T-helper 2 cell treated with Interferon-gamma antibody and Interleukin-4, amounts not matched to agents 100 ng/mL and 5 ng/mL, for 36 hours (primary cell): ENCODE data around the gene RNASE9. TPM values are rescaled to one million over a fixed set of nuclear protein-coding genes. Genes with fewer than 3 reads are reported as not detected.
"Not testable (repeated sequence)": the region's sequence is repeated elsewhere in the genome, so short reads cannot be mapped to it uniquely, and the experiment has no call there.

ENCODE experiments used
- intact Hi-C: fragments of 100-400 bp; cut with micrococcal nuclease; formaldehyde crosslinking; loops from one replicate; pipeline ENCODE4 v1.15.1; 2023
- total RNA-seq: library from RNA; stranded (reverse); gene quantifications from 2 replicates; pipeline ENCODE4 v1.2.3, GENCODE V29; 2022

RNASE9 gene
- not detected in 2 replicates for total RNA-seq

DNA sequence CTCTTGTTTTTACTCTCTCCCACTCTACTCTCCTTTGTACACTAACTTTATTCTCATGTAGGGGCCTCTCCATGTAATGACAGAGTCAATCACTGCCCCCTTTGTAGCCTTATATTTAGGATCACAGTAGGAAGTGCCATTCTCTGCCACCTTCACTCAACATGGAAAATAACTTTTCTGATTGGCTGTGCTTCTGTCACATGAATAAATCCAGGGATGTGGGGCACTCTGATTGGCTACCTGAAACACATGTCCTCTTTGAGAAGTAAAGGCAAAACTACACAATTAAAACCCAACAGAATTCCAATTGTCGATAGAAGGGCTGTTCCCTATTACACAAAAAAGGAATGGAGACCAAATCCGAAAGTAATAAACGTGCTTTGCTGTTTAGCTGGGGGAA, at the start of gene RNASE9:
RNASE9 (minus strand) TSS at position 87 of the 400 bp plus-strand sequence.
- intact Hi-C loops, result no loop called here

- intact Hi-C loops, result no loop called here
These were observed 49.3 kb upstream of the RNASE9 start for GRCh38 chr14:20610002-20610765.

GRCh38 chr14:20609215-20610001, 48.6 kb upstream of the RNASE9 start:
- intact Hi-C loops, result loop anchor here (1.0 kb wide), 4 partner anchors 78 to 282 kb away; no protein-coding TSS in a partner anchor

- intact Hi-C loops, result loop anchor here (1.0 kb wide), 4 partner anchors 77 to 281 kb away; no protein-coding TSS in a partner anchor
These were observed 47.7 kb upstream of the RNASE9 start for GRCh38 chr14:20608383-20609110.

GRCh38 chr14:20607617-20608016, 46.8 kb upstream of the RNASE9 start:
- intact Hi-C loops, result no loop called here

GRCh38 chr14:20606902-20607242, 46.0 kb upstream of the RNASE9 start:
- intact Hi-C loops, result no loop called here

- intact Hi-C loops, result no loop called here
These were observed 45.5 kb upstream of the RNASE9 start for GRCh38 chr14:20606190-20606901.

GRCh38 chr14:20603813-20604690, 43.2 kb upstream of the RNASE9 start:
- intact Hi-C loops, result no loop called here

- intact Hi-C loops, result no loop called here
These were observed 41.7 kb upstream of the RNASE9 start for GRCh38 chr14:20602583-20602982.

- intact Hi-C loops, result no loop called here
These were observed 40.7 kb upstream of the RNASE9 start for GRCh38 chr14:20601522-20601921.

GRCh38 chr14:20597108-20597507, 36.3 kb upstream of the RNASE9 start:
- intact Hi-C loops, result no loop called here

- intact Hi-C loops, result not testable (repeated sequence)
These were observed 34.9 kb upstream of the RNASE9 start for GRCh38 chr14:20595726-20596125.

DNA sequence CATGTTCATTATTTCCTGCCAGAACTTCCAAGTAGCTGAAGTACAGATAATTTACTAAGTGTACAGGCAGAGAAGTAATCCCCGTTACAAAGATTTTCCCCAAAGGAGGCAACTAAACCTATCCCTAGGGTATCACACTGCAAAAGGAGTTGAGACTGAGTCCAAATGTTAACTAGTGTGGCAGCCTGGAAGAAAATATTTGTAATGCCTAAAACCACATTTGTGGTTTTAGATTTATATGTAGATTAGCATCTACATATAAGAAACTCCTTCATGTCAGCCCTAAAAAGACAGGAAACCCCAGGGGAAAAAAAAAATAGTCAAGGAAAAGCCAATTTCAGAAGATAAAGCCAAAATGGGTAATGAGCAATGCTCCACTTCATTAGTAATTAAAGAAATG, 31.7 kb upstream of the RNASE9 start:
- intact Hi-C loops, result no loop called here

- intact Hi-C loops, result no loop called here
These were observed 30.4 kb upstream of the RNASE9 start, which contains the start of gene RNASE12 for GRCh38 chr14:20591235-20591634. RNASE12 (minus strand) TSS chr14:20591376; CDS start chr14:20590723, 653 bp downstream.

- intact Hi-C loops, result no loop called here
These were observed 26.8 kb upstream of the RNASE9 start, which contains the start of gene RNASE11 for GRCh38 chr14:20587489-20588154. RNASE11 (minus strand) TSS chr14:20588001.

GRCh38 chr14:20583908-20584307, 23.1 kb upstream of the RNASE9 start:
- intact Hi-C loops, result no loop called here

DNA sequence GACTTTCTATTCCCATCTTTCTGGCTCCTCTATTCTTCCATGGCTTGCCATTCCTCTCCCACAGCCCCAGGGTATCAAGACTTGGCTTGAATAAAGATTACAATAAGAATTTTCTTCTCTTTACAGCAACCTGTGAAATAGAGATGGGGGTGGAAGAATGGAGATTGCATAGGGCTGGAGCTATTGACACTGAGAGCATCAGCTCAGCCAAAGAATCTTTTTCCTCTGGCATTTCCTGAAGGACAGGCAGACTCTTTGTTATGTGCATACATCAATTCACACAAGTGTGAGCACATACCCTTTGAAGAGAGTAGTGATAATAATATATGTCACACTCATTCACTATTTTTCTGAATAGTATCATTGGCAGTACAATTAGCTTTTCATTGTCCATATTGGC, 22.3 kb upstream of the RNASE9 start:
- intact Hi-C loops, result no loop called here

GRCh38 chr14:20580242-20580641, 19.4 kb upstream of the RNASE9 start:
- intact Hi-C loops, result no loop called here

DNA sequence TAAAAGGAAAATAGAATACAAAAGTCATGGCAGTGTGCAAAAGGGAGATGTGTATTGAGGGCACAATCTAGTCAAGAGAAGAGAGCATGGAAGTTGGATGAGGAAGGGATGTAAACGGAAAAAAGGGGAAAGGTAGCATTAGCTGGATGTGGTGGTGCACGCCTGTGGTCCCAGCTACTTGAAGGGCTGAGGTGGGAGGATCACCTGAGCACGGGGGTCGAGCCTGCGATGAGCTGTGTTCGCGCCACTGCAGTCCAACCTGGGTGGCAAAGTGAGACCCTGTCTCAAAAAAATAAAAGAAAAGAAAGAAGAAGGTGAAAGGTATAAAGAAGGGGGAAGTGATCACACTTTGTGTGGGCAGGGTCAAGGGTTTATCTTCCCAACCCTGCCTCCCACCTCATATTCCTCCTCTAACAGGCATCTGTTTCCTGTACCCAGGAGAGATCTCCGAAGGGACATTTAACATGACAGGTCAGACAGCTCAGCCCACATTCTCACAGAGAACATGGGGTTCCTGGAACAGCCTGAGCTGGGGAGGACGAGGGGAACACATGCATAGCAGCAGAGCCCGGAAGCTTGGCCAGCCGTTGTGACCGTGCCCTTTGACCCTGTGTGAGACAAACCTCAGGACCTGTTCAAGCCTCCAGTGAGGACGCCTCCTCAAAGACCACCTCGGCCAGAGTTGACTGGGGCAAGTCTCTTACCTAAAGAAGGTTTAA, 18.1 kb upstream of the RNASE9 start:
- intact Hi-C loops, result no loop called here
